ENCODE results near the gene APOL6.

APOL6 gene

GRCh38 chr22:35648066-35649025, at the start of gene APOL6:
TSS of gene APOL6 (plus strand) at chr22:35648446. CDS start at chr22:35656426, 7,980 bp downstream.
- DNase-seq (ENCODE audit: low read depth in 2 of 3, low spot score in 1 of 3), result peak; percentile 48 to 57 (median 53)

- DNase-seq (ENCODE audit: low read depth in 2 of 3, low spot score in 1 of 3), result no peak
Measured at GRCh38 chr22:35599364-35599763, 48.9 kb upstream of the APOL6 start.

DNA sequence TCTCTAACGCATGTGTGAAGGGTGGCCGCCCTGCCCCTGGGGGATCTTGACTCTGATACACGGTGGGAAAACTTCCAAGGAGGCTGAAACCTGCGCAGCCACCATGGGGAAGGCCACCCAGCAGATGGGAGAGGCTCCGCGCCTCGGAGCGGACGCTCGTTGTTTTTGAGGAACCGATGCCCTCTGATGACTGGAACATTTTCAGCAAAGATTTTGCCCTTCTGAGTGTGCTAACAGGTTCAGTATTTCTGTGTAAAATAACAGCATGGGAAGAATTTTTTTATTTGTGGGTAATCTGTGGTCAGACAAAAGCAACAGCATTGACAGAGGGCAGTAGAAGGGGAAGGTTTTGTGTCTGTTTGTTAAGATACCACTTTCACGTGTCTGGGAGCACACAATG, 47.8 kb upstream of the APOL6 start:
- no peak for DNase-seq (ENCODE audit: low read depth in 2 of 3, low spot score in 1 of 3)

DNA sequence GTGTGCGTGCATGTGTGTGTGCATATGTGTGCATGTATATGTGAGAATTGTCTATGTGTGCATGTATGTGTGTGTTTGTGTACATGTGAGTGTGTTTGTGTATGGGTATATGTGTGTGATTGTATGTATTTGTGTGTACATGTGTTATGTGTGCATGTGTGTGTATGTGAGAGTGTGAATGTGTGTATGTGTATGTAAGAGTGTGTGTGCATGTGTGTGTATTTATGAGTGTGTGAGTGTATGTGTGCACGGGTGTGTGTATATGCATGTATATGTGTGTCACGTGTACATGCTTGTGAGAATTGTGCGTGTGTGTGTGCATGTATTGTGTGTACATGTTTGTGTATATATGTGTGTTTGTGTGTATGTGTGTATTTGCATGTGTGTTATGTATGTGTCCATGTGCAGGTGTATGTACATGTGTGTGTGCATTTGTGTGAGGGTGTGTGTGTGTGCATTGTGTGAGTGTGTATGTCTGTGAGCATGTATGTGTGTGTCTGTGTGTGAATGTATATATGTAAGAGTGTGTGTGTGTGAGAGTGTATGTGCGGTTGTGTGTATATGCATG, 47.1 kb upstream of the APOL6 start:
- no peak for DNase-seq (ENCODE audit: low read depth in 2 of 3, low spot score in 1 of 3)

DNA sequence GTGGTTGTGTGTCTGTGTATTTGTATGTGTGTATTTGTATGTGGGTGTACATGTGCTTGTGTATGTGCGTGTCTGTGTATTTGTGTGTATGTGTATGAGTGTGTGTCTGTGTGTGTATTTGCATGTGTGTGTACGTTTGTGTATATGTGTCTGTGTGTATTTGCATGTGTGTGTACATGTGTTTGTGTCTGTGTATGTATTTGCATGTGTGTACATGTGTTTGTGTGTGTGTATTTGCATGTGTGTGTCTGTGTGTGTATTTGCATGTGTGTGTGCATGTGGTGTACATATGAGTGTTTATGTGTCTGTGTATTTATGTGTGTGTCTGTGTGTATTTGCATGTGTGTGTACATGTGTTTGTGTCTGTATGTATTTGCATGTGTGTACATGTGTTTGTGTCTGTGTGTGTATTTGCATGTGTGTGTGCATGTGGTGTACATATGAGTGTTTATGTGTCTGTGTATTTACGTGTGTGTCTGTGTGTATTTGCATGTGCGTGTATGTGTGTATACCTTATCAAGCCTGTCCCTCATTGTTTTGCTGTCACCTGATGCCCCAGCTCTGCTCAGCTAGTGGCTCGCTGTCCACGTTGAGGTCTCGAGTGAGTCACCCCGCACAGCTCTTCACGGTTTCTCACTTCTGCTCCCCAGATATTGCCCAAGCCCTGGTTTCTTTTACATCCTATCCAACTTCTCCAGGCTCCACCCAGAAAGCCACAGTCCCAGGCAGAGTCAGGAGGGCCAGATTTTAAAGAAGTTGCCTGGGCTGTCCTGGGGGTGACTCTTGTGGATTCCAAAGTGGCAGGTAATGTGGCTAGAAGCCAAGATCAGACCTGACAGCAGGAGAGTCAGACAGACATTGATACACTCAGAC, 46.3 kb upstream of the APOL6 start:
- no peak for DNase-seq (ENCODE audit: low read depth in 2 of 3, low spot score in 1 of 3)

GRCh38 chr22:35604621-35605368, 43.5 kb upstream of the APOL6 start:
- peak in 1 of 3 donors; percentile 14 for DNase-seq (ENCODE audit: low read depth in 2 of 3, low spot score in 1 of 3)

GRCh38 chr22:35605369-35605680, 42.9 kb upstream of the APOL6 start:
- DNase-seq (ENCODE audit: low read depth in 2 of 3, low spot score in 1 of 3), result no peak

DNA sequence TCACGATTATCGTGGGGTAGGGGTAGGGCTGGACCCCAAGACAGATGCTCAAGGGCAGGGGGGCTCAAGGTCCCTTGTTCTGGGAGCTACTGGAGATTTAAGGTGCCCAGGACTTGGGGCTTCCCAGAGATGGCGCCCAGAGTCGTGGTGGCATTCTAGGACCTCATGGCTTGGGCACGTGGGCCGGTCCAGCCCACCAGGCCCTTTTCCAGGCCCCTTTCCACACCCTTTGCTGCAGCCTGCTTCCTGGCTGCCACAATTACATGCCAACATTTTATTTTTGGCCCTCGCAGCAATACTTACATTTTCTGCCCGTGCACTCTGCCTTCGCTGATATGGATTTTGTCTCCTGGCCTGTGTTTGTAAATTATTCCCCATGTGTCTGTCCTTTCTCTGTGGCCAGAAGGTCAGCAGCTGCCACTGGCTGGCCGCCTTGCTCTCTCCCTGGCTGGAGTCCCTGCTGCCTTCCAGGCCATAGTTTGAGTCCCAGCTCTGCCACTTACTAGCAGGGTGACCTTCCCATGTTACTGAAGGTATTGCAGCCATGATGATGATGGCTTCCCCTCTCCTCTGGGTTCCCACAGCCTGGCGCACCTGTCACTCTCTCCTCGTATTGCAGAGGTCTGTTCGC, 42.3 kb upstream of the APOL6 start:
- no peak for DNase-seq (ENCODE audit: low read depth in 2 of 3, low spot score in 1 of 3)

- no peak for DNase-seq (ENCODE audit: low read depth in 2 of 3, low spot score in 1 of 3)
Measured at GRCh38 chr22:35606916-35607315, 41.3 kb upstream of the APOL6 start.

- no peak for DNase-seq (ENCODE audit: low read depth in 2 of 3, low spot score in 1 of 3)
Measured at GRCh38 chr22:35608088-35608487, 40.2 kb upstream of the APOL6 start.

DNA sequence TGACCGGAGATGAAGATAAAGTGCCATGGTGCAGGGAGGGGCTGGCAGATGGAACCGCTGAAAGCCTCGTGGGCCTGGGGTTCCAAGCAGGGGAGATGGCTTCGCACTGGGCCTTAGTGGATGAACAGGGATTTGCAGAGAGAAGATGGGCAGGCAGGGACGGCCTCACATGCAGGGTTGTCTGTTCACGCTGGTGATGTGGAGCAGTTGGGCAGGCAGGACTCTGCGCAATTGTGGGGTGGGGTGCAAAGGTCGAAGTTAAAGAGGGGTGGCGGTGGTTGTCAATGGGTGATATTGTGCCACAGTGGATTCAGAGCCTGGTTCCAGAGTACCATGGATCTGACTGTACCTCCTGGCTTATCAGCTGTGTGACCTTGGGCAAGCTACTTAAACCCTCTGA, 39.0 kb upstream of the APOL6 start:
- DNase-seq (ENCODE audit: low read depth in 2 of 3, low spot score in 1 of 3), result no peak

DNA sequence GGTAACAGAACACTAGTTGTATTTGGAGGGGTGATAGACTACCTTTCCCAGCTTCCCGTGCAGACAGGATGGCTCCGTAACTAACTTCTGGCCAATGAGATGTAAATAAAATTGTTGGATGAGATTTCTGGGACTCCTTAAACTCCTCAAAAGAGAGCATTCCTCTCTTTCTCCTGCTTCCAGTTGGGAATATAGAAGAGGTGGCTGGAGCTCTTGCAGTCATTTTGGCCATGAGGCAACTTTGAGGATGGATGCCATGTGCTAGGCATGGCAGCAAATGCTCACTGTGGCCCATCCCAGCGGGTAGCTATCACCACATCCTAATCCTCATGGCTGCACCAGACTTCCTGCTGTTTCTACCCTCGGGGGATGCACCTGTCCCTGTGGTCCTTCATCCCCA, 38.5 kb upstream of the APOL6 start:
- DNase-seq (ENCODE audit: low read depth in 2 of 3, low spot score in 1 of 3), result no peak

GRCh38 chr22:35610741-35611140, 37.5 kb upstream of the APOL6 start:
- DNase-seq (ENCODE audit: low read depth in 2 of 3, low spot score in 1 of 3), result no peak

GRCh38 chr22:35611200-35611890, 36.9 kb upstream of the APOL6 start:
- no peak for DNase-seq (ENCODE audit: low read depth in 2 of 3, low spot score in 1 of 3)

DNA sequence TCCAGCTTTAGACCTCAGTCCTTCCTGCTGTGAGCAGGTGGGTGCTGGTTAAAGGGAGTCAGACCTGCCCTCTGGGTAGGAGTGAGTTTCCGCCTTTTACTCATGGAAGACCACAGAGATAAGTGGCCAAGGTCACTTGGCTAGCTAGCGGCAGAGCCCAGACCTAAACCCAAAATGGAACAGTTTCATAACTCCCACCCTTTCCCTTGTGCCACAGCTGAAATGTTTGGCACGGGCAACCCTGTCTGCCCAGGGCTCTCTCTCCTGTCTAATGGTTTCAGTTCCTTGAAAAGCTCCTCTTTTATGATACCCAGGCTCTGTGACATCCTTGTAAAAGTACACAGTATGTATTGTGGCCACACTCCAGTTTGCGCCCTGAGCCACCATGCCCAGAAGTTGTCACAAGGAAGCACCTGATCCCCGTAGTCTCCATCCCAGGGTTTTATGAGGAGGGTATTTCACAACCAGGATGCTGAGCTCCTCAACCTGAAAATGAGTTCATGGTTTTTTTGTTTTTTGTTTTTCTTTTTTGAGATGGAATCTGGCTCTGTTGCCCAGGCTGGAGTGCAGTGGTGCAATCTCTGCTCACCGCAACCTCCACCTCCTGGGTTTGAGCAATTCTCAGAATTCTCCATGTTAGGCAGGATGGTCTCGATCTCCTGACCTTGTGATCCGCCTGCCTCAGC, 36.2 kb upstream of the APOL6 start:
- DNase-seq (ENCODE audit: low read depth in 2 of 3, low spot score in 1 of 3), result no peak

DNA sequence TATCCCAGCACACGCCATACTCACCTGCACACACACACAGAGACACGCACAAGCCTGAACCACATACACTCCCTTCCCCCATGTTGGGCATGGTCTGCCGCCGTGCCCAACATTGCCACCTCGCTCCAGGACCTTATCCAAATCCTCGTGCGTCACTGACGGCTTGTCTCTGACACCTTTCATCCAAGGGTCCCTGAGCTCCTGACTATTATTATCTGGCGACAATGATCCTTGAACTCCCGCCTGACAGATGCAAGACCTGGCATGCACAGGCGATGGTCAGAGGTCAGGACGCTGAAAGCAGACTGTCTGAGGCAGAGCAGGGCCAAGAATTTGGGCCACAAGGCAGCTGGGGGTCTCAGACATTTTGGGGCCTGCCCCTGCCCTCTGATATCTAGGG, 35.3 kb upstream of the APOL6 start:
- no peak for DNase-seq (ENCODE audit: low read depth in 2 of 3, low spot score in 1 of 3)

DNA sequence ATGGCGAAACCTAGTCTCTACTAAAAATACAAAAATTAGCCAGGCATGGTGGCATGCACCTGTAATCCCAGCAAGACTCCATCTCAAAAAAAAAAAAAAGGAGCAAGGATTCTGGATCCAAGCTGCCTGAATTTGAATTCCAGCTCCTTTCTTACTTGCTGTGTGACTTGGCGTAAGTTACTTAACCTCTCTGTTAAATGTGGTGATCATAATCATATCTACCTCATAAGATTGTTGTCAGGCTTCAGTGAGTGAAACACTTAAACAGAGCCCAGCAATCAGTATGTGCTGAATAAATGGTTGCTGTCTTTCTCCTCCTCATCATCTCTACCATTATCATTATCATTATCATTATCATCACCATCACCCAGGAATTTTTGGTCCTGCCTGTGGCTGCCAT, 33.8 kb upstream of the APOL6 start:
- DNase-seq (ENCODE audit: low read depth in 2 of 3, low spot score in 1 of 3), result no peak

GRCh38 chr22:35615156-35615555, 33.1 kb upstream of the APOL6 start:
- no peak for DNase-seq (ENCODE audit: low read depth in 2 of 3, low spot score in 1 of 3)

DNA sequence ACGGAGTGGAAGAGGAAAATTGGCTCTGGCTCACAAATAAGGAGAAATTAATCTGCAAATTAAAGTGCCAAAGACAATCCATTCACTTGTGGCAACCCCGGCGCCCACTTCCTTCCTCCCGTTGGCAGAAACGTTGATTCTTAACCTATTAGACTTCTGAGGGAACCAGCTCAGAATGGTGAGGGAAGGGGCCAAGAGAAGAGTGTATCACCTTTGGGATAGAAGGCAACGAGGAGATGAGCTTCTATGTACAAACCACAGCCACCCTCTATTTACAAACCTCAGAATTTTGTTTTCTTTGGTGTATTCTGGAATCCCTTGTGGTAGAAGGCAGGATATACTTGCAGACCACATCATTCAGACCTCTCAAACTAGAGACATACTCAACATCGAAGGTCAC, 32.2 kb upstream of the APOL6 start:
- no peak for DNase-seq (ENCODE audit: low read depth in 2 of 3, low spot score in 1 of 3)
